ENCODE measurements around the gene PDS5B.

DNA sequence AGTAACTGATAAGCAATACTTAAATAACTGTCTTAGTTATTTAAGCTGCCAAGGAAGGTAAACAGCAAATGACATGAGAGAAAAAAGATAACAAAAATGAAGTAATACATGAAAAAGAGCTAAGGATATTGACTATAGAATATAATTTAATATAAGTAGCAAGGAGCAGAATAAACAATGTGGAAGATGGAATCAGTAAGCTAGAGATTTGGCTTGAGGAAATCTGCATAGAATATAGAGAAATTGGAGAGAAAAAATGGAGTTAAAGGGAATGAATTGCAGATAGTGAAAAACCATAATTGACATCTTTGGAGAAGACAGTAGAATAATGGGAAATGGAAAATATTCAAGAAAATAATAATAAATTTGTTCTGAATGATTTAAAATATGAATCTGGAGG, 127.1 kb downstream of the PDS5B start:
- TF ChIP-seq, protein P1, sequence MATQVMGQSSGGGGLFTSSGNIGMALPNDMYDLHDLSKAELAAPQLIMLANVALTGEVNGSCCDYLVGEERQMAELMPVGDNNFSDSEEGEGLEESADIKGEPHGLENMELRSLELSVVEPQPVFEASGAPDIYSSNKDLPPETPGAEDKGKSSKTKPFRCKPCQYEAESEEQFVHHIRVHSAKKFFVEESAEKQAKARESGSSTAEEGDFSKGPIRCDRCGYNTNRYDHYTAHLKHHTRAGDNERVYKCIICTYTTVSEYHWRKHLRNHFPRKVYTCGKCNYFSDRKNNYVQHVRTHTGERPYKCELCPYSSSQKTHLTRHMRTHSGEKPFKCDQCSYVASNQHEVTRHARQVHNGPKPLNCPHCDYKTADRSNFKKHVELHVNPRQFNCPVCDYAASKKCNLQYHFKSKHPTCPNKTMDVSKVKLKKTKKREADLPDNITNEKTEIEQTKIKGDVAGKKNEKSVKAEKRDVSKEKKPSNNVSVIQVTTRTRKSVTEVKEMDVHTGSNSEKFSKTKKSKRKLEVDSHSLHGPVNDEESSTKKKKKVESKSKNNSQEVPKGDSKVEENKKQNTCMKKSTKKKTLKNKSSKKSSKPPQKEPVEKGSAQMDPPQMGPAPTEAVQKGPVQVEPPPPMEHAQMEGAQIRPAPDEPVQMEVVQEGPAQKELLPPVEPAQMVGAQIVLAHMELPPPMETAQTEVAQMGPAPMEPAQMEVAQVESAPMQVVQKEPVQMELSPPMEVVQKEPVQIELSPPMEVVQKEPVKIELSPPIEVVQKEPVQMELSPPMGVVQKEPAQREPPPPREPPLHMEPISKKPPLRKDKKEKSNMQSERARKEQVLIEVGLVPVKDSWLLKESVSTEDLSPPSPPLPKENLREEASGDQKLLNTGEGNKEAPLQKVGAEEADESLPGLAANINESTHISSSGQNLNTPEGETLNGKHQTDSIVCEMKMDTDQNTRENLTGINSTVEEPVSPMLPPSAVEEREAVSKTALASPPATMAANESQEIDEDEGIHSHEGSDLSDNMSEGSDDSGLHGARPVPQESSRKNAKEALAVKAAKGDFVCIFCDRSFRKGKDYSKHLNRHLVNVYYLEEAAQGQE (IDR thresholded peaks at IDR 0.05; ENCODE audit: unreplicated experiment): no peak
- TF ChIP-seq EZH2 (IDR thresholded peaks at IDR 0.05; ENCODE audit: low read depth, unreplicated experiment): no peak
- TF ChIP-seq, protein P2, sequence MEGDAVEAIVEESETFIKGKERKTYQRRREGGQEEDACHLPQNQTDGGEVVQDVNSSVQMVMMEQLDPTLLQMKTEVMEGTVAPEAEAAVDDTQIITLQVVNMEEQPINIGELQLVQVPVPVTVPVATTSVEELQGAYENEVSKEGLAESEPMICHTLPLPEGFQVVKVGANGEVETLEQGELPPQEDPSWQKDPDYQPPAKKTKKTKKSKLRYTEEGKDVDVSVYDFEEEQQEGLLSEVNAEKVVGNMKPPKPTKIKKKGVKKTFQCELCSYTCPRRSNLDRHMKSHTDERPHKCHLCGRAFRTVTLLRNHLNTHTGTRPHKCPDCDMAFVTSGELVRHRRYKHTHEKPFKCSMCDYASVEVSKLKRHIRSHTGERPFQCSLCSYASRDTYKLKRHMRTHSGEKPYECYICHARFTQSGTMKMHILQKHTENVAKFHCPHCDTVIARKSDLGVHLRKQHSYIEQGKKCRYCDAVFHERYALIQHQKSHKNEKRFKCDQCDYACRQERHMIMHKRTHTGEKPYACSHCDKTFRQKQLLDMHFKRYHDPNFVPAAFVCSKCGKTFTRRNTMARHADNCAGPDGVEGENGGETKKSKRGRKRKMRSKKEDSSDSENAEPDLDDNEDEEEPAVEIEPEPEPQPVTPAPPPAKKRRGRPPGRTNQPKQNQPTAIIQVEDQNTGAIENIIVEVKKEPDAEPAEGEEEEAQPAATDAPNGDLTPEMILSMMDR (conservative IDR thresholded peaks at IDR 0.05; ENCODE audit: low read depth in 2 of 2): no peak
- TF ChIP-seq POLR2AphosphoS5 (IDR thresholded peaks at IDR 0.05; ENCODE audit: low read depth): no peak

All from GM23338 (cell line).